Limb (tissue), 2 donors: ENCODE measurements around the gene PRELID2.
"Not testable (repeated sequence)": the region's sequence is repeated elsewhere in the genome, so short reads cannot be mapped to it uniquely, and the experiment has no call there.

ENCODE experiments used
- DNase-seq, 2 donors: peaks; one replicate each; pipeline ENCODE4 v3.0.0-alpha.2; 2016; ENCODE audit errors: extremely low spot score in 2 of 2

PRELID2 gene

GRCh38 chr5:145840458-145841132 lies 5.5 kb upstream of the PRELID2 start:
- no peak for DNase-seq

- no peak for DNase-seq
These were observed 3.1 kb upstream of the PRELID2 start for GRCh38 chr5:145838276-145838675.

- DNase-seq = not testable (repeated sequence)
These were observed 1.1 kb upstream of the PRELID2 start for GRCh38 chr5:145836241-145836640.

GRCh38 chr5:145835848-145836239 lies 702 bp upstream of the PRELID2 start:
- peak; percentile 4 to 36 for DNase-seq

- no peak for DNase-seq
These were observed 607 bp downstream of the PRELID2 start for GRCh38 chr5:145834554-145834916.

- DNase-seq = no peak
These were observed 1.4 kb downstream of the PRELID2 start for GRCh38 chr5:145833631-145834200.

GRCh38 chr5:145830594-145830993 lies 4.5 kb downstream of the PRELID2 start:
- DNase-seq = no peak

- no peak for DNase-seq
These were observed 5.3 kb downstream of the PRELID2 start for GRCh38 chr5:145829708-145830361.

GRCh38 chr5:145826895-145827674 lies 8.1 kb downstream of the PRELID2 start:
- DNase-seq = no peak

- peak in 1 of 2 donors; percentile 79 for DNase-seq
These were observed 9.4 kb downstream of the PRELID2 start for GRCh38 chr5:145825751-145826180.

GRCh38 chr5:145824040-145824439 lies 11.1 kb downstream of the PRELID2 start:
- peak in 1 of 2 donors; percentile 3 for DNase-seq

- DNase-seq = no peak
These were observed 16.5 kb downstream of the PRELID2 start for GRCh38 chr5:145818604-145819003.

GRCh38 chr5:145812877-145813276 lies 22.3 kb downstream of the PRELID2 start:
- DNase-seq = no peak

- no peak for DNase-seq
These were observed 23.1 kb downstream of the PRELID2 start for GRCh38 chr5:145811834-145812625.

GRCh38 chr5:145806923-145807322 lies 28.2 kb downstream of the PRELID2 start:
- DNase-seq = no peak

- DNase-seq = no peak
These were observed 29.3 kb downstream of the PRELID2 start for GRCh38 chr5:145805819-145806218.

GRCh38 chr5:145804701-145805100 lies 30.4 kb downstream of the PRELID2 start:
- DNase-seq = no peak

- no peak for DNase-seq
These were observed 31.8 kb downstream of the PRELID2 start for GRCh38 chr5:145803112-145804004.

GRCh38 chr5:145801195-145801594 lies 33.9 kb downstream of the PRELID2 start:
- no peak for DNase-seq

- DNase-seq = no peak
These were observed 35.0 kb downstream of the PRELID2 start for GRCh38 chr5:145800181-145800580.
